H9 (cell line): ENCODE data around the gene UGT1A3. TPM values are rescaled to one million over a fixed set of nuclear protein-coding genes. Genes with fewer than 3 reads are reported as not detected.
A peak's percentile ranks its signal among the peaks of the same experiment; 100 is the strongest.

Source experiments
- DNase-seq: peaks from one replicate; pipeline ENCODE4 v3.0.0-alpha.2; 2017
- H2AFZ ChIP-seq: one replicate; pipeline ENCODE4 v1.6.1; 2013; ENCODE audit warnings: mild to moderate bottlenecking, low read length, control low read depth, moderate library complexity
- H2AK5ac ChIP-seq: 2 replicates; pipeline ENCODE4 v1.6.1; 2013; ENCODE audit warnings: low read length, control low read depth, mixed read lengths; ENCODE audit not compliant: insufficient read length
- H2BK120ac ChIP-seq: one replicate; pipeline ENCODE4 v1.6.1; 2013; ENCODE audit warnings: low read depth, mild to moderate bottlenecking, low read length, control low read depth, inconsistent platforms; ENCODE audit not compliant: poor library complexity, severe bottlenecking
- H2BK12ac ChIP-seq: 2 replicates; pipeline ENCODE4 v1.6.1; 2013; ENCODE audit warnings: low read length, control low read depth, mixed read lengths, low read depth; ENCODE audit not compliant: insufficient read length
- H2BK15ac ChIP-seq: 2 replicates; pipeline ENCODE4 v1.6.1; 2013; ENCODE audit warnings: low read depth, low read length, control low read depth
- H2BK20ac ChIP-seq: one replicate; pipeline ENCODE4 v1.6.1; 2013; ENCODE audit warnings: low read depth, mild to moderate bottlenecking, low read length, control low read depth, inconsistent platforms; ENCODE audit not compliant: poor library complexity, severe bottlenecking
- H2BK5ac ChIP-seq: 2 replicates; pipeline ENCODE4 v1.6.1; 2013; ENCODE audit warnings: low read length, control low read depth, mixed read lengths; ENCODE audit not compliant: insufficient read length
- H3K14ac ChIP-seq: 2 replicates; pipeline ENCODE4 v1.6.1; 2013; ENCODE audit warnings: low read length, control low read depth; ENCODE audit not compliant: insufficient read depth
- H3K18ac ChIP-seq: 2 replicates; pipeline ENCODE4 v1.6.1; 2013; ENCODE audit warnings: low read depth, mild to moderate bottlenecking, mixed read lengths, low read length, control low read depth; ENCODE audit not compliant: insufficient read length
- H3K23ac ChIP-seq: 2 replicates; pipeline ENCODE4 v1.6.1; 2013; ENCODE audit warnings: low read length, control low read depth, mixed read lengths, low read depth; ENCODE audit not compliant: insufficient read length
- H3K23me2 ChIP-seq: 2 replicates; pipeline ENCODE4 v1.6.1; 2013; ENCODE audit warnings: low read depth, mild to moderate bottlenecking, mixed read lengths, low read length, control low read depth; ENCODE audit not compliant: insufficient read length, poor library complexity, severe bottlenecking
- H3K27ac ChIP-seq: 2 replicates; pipeline ENCODE4 v1.5.1; 2013; ENCODE audit warnings: low read length, control low read depth, mixed read lengths, low read depth; ENCODE audit not compliant: insufficient read length
- H3K27me3 ChIP-seq: 2 replicates; pipeline ENCODE4 v1.6.1; 2013; ENCODE audit warnings: low read length, control low read depth, inconsistent platforms; ENCODE audit not compliant: insufficient read depth
- H3K4ac ChIP-seq: 2 replicates; pipeline ENCODE4 v1.6.1; 2013; ENCODE audit warnings: low read depth, mild to moderate bottlenecking, control low read depth, inconsistent platforms, low read length, moderate library complexity
- H3K4me1 ChIP-seq: 2 replicates; pipeline ENCODE4 v1.6.1; 2013; ENCODE audit warnings: low read length, control low read depth, inconsistent platforms; ENCODE audit not compliant: insufficient read depth
- H3K4me2 ChIP-seq: 2 replicates; pipeline ENCODE4 v1.6.1; 2013; ENCODE audit warnings: low read length, control low read depth, mixed read lengths; ENCODE audit not compliant: insufficient read length, insufficient read depth
- H3K56ac ChIP-seq: 2 replicates; pipeline ENCODE4 v1.6.1; 2013; ENCODE audit warnings: low read depth, mild to moderate bottlenecking, mixed read lengths, low read length, control low read depth; ENCODE audit not compliant: insufficient read length
- H3K79me1 ChIP-seq: 2 replicates; pipeline ENCODE4 v1.6.1; 2013; ENCODE audit warnings: low read depth, mild to moderate bottlenecking, moderate library complexity, low read length, control low read depth, inconsistent platforms; ENCODE audit not compliant: insufficient read depth, poor library complexity, severe bottlenecking
- H3K79me2 ChIP-seq: 2 replicates; pipeline ENCODE4 v1.6.1; 2013; ENCODE audit warnings: low read length, control low read depth, inconsistent platforms; ENCODE audit not compliant: insufficient read depth
- H3K9ac ChIP-seq: 2 replicates; pipeline ENCODE4 v1.6.1; 2013; ENCODE audit warnings: low read length, control low read depth, mixed read lengths; ENCODE audit not compliant: insufficient read length; ENCODE audit errors: extremely low read depth
- H3K9me3 ChIP-seq: one replicate; pipeline ENCODE4 v1.6.1; 2013; ENCODE audit warnings: low read depth, low read length, inconsistent platforms; ENCODE audit not compliant: control insufficient read depth
- H3T11ph ChIP-seq: one replicate; pipeline ENCODE4 v1.6.1; 2013; ENCODE audit warnings: mild to moderate bottlenecking, low read length, control low read depth, inconsistent platforms
- H4K20me1 ChIP-seq: one replicate; pipeline ENCODE4 v1.6.1; 2013; ENCODE audit not compliant: control insufficient read depth, insufficient read length, insufficient read depth
- H4K5ac ChIP-seq: 2 replicates; pipeline ENCODE4 v1.6.1; 2013; ENCODE audit warnings: low read depth, mild to moderate bottlenecking, mixed read lengths, low read length, control low read depth; ENCODE audit not compliant: insufficient read length
- H4K8ac ChIP-seq: replicated peaks from 2 replicates; pipeline ENCODE4 v1.6.1; 2013; ENCODE audit warnings: low read length, control low read depth, mixed read lengths, low read depth; ENCODE audit not compliant: insufficient read length
- H4K91ac ChIP-seq: 2 replicates; pipeline ENCODE4 v1.6.1; 2013; ENCODE audit warnings: low read depth, mild to moderate bottlenecking, moderate library complexity, mixed read lengths, low read length, control low read depth; ENCODE audit not compliant: insufficient read length
- H3K27ac Mint-ChIP-seq, 3 experiments: 2 replicates in 2 of 3; 3 replicates in 1 of 3; pipeline ENCODE4 v1.8.0; 2020 to 2021; ENCODE audit warnings: mixed read lengths in 3 of 3, mild to moderate bottlenecking in 1 of 3, moderate library complexity in 1 of 3
- H3K27me3 Mint-ChIP-seq: 2 replicates; pipeline ENCODE4 v1.8.0; 2021; ENCODE audit warnings: low read depth, mild to moderate bottlenecking, moderate library complexity, mixed read lengths
- H3K36me3 Mint-ChIP-seq, 3 experiments: 2 replicates in 2 of 3; 3 replicates in 1 of 3; pipeline ENCODE4 v1.8.0; 2020 to 2021; ENCODE audit warnings: low read depth in 3 of 3, mixed read lengths in 3 of 3; ENCODE audit not compliant: insufficient read depth in 1 of 3
- H3K4me1 Mint-ChIP-seq, 2 experiments: 2 replicates each; pipeline ENCODE4 v1.8.0; 2020; ENCODE audit warnings: mixed read lengths in 2 of 2
- H3K4me3 Mint-ChIP-seq, 2 experiments: 2 replicates in 1 of 2; 3 replicates in 1 of 2; pipeline ENCODE4 v1.8.0; 2020 to 2021; ENCODE audit warnings: mild to moderate bottlenecking in 2 of 2, mixed read lengths in 2 of 2, moderate library complexity in 1 of 2
- H3K9me3 Mint-ChIP-seq, 2 experiments: 2 replicates in 1 of 2; 3 replicates in 1 of 2; pipeline ENCODE4 v1.8.0; 2020; ENCODE audit warnings: mild to moderate bottlenecking in 2 of 2, mixed read lengths in 2 of 2, moderate library complexity in 1 of 2
- WGBS: extraction: QIAGEN DNeasy Blood & Tissue Kit; methylation state at CpG from one replicate; pipeline ENCODE4 v1.1.7; 2013; ENCODE audit warnings: missing lambda C conversion rate, low lambda C conversion rate, mixed read lengths; ENCODE audit not compliant: insufficient read length; ENCODE audit errors: extremely low coverage; 5-methylcytosine and 5-hydroxymethylcytosine counted together
- total RNA-seq: library from RNA; stranded (reverse); gene quantifications from 2 replicates; pipeline ENCODE4 v1.2.1, GENCODE V29; 2021
- TF ChIP-seq, protein P1 (sequence below): fragments of 200-600 bp; sonication (generic); conservative IDR thresholded peaks from 3 replicates; pipeline ENCODE4 v1.8.0; 2021; ENCODE audit warnings: antibody characterized with exemption, mild to moderate bottlenecking

The UGT1A3 gene
- total RNA-seq, 1 experiment from 2014 or later: not detected

DNA sequence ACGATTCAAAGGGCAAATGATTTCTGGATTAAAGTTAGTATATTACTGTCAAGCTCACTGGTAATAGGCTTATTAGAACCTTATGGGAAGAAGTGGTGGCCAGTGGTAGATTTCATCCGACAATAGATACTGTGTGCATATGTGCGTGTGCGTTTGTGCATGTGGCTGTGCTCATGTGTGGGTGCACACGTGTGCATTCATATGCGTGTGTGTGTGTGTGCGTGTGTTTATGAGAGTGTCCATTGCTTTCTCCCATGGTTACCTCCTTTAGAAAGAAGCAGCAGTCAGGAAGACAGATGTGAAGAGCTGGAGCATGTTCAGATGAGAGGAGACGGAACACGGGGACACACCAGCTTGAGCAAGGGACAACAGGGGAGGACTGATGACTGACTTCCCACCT lies 40.4 kb downstream of the UGT1A3 start:
- Histone ChIP-seq H2BK20ac (no peak overlapping the region), H3K27me3 (no peaks in the 10 kb centered on the region), H2AFZ (no peak overlapping the region), H3K27ac (no peak overlapping the region), H3K9ac (no peak overlapping the region), H3K14ac (no peak overlapping the region), H3K23ac (no peak overlapping the region), H2BK15ac (no peak overlapping the region), H3K79me1 (no peaks in the 10 kb centered on the region), H3K56ac (no peak overlapping the region), H2AK5ac (no peak overlapping the region), H2BK5ac (no peak overlapping the region), H4K5ac (peak overlapping the region; percentile 80), H2BK12ac (peak overlapping the region; percentile 10), H3K23me2 (no peaks in the 10 kb centered on the region), H4K20me1 (no peaks in the 10 kb centered on the region), H4K8ac (peak overlapping the region; percentile 48), H3T11ph (no peak overlapping the region), H3K79me2 (no peaks in the 10 kb centered on the region), H3K4me2 (no peak overlapping the region), H3K9me3 (no peaks in the 10 kb centered on the region), H3K4ac (no peak overlapping the region), H3K18ac (no peak overlapping the region), H2BK120ac (no peak overlapping the region), H4K91ac (no peak overlapping the region), H3K4me1 (peaks cover 2% of the 10 kb centered on the region; the same call in 1 of the 2 replicates)
- no peaks in the 10 kb centered on the region; a peak in 1 of 7 replicates for H3K36me3 Mint-ChIP-seq
- H3K4me1 Mint-ChIP-seq: peaks cover 5 to 6% of the 10 kb centered on the region in 2 experiments; a peak in 3 of 4 replicates
- TF ChIP-seq, protein P1, sequence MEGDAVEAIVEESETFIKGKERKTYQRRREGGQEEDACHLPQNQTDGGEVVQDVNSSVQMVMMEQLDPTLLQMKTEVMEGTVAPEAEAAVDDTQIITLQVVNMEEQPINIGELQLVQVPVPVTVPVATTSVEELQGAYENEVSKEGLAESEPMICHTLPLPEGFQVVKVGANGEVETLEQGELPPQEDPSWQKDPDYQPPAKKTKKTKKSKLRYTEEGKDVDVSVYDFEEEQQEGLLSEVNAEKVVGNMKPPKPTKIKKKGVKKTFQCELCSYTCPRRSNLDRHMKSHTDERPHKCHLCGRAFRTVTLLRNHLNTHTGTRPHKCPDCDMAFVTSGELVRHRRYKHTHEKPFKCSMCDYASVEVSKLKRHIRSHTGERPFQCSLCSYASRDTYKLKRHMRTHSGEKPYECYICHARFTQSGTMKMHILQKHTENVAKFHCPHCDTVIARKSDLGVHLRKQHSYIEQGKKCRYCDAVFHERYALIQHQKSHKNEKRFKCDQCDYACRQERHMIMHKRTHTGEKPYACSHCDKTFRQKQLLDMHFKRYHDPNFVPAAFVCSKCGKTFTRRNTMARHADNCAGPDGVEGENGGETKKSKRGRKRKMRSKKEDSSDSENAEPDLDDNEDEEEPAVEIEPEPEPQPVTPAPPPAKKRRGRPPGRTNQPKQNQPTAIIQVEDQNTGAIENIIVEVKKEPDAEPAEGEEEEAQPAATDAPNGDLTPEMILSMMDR: no peak
- no peak for DNase-seq
- H3K27me3 Mint-ChIP-seq: peaks cover 3% of the 10 kb centered on the region
- no CpG with 5 or more reads among the region's 9 CpGs for WGBS
- H3K4me3 Mint-ChIP-seq: no peak overlapping the region
- no peak overlapping the region for H3K27ac Mint-ChIP-seq
- 0 out of 5 replicates have a peak, but pooled peaks cover 0 to 3% of the 10 kb centered on the region in 2 experiments for H3K9me3 Mint-ChIP-seq
